H1 (cell line): ENCODE results near the gene PEAK3. TPM values are rescaled to one million over a fixed set of nuclear protein-coding genes. Genes with fewer than 3 reads are reported as not detected.

Source experiments
- CEBPB ChIP-seq: IDR thresholded peaks from 2 replicates; pipeline ENCODE4 v1.6.1; 2012; ENCODE audit warnings: low read depth, low read length
- GABPA ChIP-seq: IDR thresholded peaks from 2 replicates; pipeline ENCODE4 v1.6.1; 2011; ENCODE audit warnings: mild to moderate bottlenecking, low read length, moderate library complexity, borderline replicate concordance; ENCODE audit not compliant: insufficient read depth
- JUN ChIP-seq: IDR thresholded peaks from 2 replicates; pipeline ENCODE4 v1.6.1; 2011; ENCODE audit warnings: low read depth, mild to moderate bottlenecking, improper control_type of control experiment, low read length
- NANOG ChIP-seq: IDR thresholded peaks from 2 replicates; pipeline ENCODE4 v1.6.1; 2011; ENCODE audit warnings: low read length, low read depth, mild to moderate bottlenecking, inconsistent platforms; ENCODE audit not compliant: insufficient read depth, poor library complexity, severe bottlenecking
- RFX5 ChIP-seq: IDR thresholded peaks from 2 replicates; pipeline ENCODE4 v1.6.1; 2011; ENCODE audit warnings: low read depth, low read length, improper control_type of control experiment, borderline replicate concordance
- RNF2 ChIP-seq: fragments of 200-900, 300-1000 bp; sonication (generic); IDR thresholded peaks from 2 replicates; pipeline ENCODE4 v1.7.1; 2016; ENCODE audit warnings: borderline replicate concordance, low read depth, mild to moderate bottlenecking, antibody characterized with exemption, low read length; ENCODE audit not compliant: poor library complexity, severe bottlenecking; ENCODE audit errors: missing control alignments
- SIN3A ChIP-seq, 2 experiments: IDR thresholded peaks in 1 of 2; conservative IDR thresholded peaks in 1 of 2; 2 replicates each; pipeline ENCODE4 v1.6.1; 2011 to 2012; ENCODE audit warnings: low read length in 2 of 2, improper control_type of control experiment in 1 of 2, low read depth in 1 of 2, mild to moderate bottlenecking in 1 of 2
- polyA plus RNA-seq, 7 experiments: library from polyadenylated mRNA; depleted of rRNA in 3 of 7; stranded (reverse) in 5 of 7; unstranded in 2 of 7; fragments of >200 nt in 5 of 7; fragments of 200-250 nt in 2 of 7; gene quantifications; 1 replicate in 5 of 7; 2 replicates in 1 of 7; 4 replicates in 1 of 7; pipeline versions ENCODE4 v1.2.1 to v1.2.3, GENCODE V29; 2011 to 2013; ENCODE audit warnings: missing spikeins in 2 of 7, mixed read lengths in 2 of 7
- total RNA-seq: library from RNA; stranded (reverse); fragmentation: NEBNext Ultra II Directional; extraction: Animal tissue kit (Norgen Biotek cat#: 25700); gene quantifications from 2 replicates; pipeline ENCODE4 v1.2.1, GENCODE V29; 2021
- TF ChIP-seq, protein P1 (sequence below): fragments of 300-600 bp; sonication (generic); IDR thresholded peaks from 2 replicates; pipeline ENCODE4 v1.7.1; 2012; ENCODE audit warnings: low read length, moderate library complexity, mild to moderate bottlenecking, inconsistent platforms; ENCODE audit not compliant: insufficient replicate concordance

The PEAK3 gene
- total and polyA plus RNA-seq, 2 of the 8 experiments (the other 6 are each of a cell fraction or from before 2014, with no cell fraction given) = not detected

GRCh38 chr19:2280633-2281264, 1.2 kb downstream of the PEAK3 start (continued):
- TF ChIP-seq, protein P1, sequence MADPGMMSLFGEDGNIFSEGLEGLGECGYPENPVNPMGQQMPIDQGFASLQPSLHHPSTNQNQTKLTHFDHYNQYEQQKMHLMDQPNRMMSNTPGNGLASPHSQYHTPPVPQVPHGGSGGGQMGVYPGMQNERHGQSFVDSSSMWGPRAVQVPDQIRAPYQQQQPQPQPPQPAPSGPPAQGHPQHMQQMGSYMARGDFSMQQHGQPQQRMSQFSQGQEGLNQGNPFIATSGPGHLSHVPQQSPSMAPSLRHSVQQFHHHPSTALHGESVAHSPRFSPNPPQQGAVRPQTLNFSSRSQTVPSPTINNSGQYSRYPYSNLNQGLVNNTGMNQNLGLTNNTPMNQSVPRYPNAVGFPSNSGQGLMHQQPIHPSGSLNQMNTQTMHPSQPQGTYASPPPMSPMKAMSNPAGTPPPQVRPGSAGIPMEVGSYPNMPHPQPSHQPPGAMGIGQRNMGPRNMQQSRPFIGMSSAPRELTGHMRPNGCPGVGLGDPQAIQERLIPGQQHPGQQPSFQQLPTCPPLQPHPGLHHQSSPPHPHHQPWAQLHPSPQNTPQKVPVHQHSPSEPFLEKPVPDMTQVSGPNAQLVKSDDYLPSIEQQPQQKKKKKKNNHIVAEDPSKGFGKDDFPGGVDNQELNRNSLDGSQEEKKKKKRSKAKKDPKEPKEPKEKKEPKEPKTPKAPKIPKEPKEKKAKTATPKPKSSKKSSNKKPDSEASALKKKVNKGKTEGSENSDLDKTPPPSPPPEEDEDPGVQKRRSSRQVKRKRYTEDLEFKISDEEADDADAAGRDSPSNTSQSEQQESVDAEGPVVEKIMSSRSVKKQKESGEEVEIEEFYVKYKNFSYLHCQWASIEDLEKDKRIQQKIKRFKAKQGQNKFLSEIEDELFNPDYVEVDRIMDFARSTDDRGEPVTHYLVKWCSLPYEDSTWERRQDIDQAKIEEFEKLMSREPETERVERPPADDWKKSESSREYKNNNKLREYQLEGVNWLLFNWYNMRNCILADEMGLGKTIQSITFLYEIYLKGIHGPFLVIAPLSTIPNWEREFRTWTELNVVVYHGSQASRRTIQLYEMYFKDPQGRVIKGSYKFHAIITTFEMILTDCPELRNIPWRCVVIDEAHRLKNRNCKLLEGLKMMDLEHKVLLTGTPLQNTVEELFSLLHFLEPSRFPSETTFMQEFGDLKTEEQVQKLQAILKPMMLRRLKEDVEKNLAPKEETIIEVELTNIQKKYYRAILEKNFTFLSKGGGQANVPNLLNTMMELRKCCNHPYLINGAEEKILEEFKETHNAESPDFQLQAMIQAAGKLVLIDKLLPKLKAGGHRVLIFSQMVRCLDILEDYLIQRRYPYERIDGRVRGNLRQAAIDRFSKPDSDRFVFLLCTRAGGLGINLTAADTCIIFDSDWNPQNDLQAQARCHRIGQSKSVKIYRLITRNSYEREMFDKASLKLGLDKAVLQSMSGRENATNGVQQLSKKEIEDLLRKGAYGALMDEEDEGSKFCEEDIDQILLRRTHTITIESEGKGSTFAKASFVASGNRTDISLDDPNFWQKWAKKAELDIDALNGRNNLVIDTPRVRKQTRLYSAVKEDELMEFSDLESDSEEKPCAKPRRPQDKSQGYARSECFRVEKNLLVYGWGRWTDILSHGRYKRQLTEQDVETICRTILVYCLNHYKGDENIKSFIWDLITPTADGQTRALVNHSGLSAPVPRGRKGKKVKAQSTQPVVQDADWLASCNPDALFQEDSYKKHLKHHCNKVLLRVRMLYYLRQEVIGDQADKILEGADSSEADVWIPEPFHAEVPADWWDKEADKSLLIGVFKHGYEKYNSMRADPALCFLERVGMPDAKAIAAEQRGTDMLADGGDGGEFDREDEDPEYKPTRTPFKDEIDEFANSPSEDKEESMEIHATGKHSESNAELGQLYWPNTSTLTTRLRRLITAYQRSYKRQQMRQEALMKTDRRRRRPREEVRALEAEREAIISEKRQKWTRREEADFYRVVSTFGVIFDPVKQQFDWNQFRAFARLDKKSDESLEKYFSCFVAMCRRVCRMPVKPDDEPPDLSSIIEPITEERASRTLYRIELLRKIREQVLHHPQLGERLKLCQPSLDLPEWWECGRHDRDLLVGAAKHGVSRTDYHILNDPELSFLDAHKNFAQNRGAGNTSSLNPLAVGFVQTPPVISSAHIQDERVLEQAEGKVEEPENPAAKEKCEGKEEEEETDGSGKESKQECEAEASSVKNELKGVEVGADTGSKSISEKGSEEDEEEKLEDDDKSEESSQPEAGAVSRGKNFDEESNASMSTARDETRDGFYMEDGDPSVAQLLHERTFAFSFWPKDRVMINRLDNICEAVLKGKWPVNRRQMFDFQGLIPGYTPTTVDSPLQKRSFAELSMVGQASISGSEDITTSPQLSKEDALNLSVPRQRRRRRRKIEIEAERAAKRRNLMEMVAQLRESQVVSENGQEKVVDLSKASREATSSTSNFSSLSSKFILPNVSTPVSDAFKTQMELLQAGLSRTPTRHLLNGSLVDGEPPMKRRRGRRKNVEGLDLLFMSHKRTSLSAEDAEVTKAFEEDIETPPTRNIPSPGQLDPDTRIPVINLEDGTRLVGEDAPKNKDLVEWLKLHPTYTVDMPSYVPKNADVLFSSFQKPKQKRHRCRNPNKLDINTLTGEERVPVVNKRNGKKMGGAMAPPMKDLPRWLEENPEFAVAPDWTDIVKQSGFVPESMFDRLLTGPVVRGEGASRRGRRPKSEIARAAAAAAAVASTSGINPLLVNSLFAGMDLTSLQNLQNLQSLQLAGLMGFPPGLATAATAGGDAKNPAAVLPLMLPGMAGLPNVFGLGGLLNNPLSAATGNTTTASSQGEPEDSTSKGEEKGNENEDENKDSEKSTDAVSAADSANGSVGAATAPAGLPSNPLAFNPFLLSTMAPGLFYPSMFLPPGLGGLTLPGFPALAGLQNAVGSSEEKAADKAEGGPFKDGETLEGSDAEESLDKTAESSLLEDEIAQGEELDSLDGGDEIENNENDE = no peak
- TF ChIP-seq JUN (no peak), NANOG (no peak), SIN3A (conservative IDR thresholded peaks at IDR 0.05 in 1 of 2, IDR thresholded peaks at IDR 0.05 in 1 of 2; ENCODE audit: low read depth in 1 of 2, low read length in 2 of 2) (no peak), GABPA (no peak), CEBPB (no peak), RFX5 (no peak), RNF2 (no peak)
- TF ChIP-seq, all 59 proteins: peak for 0
